ENCODE data around the gene NCF2. TPM values are rescaled to one million over a fixed set of nuclear protein-coding genes. Genes with fewer than 3 reads are reported as not detected.

Gene NCF2
- total and polyA plus RNA-seq, 7 donors: 0.51 to 4.3 (median 2.3) TPM

GRCh38 chr1:183585038-183585437, 5.2 kb downstream of the NCF2 start:
- ATAC-seq: no peak
- intact Hi-C loops (cut with DNase I): no loop called here

GRCh38 chr1:183584147-183584546, 6.1 kb downstream of the NCF2 start:
- 70 to 80% (median 72%) methylated on average over 5 of the region's 5 CpGs for WGBS, 3 donors

More at GRCh38 chr1:183585038-183585437, 5.2 kb downstream of the NCF2 start:
- Histone ChIP-seq H3K9me3 (no peaks in the 10 kb centered on the region), H3K27me3 (ENCODE audit: insufficient read depth in 3 of 3, low read length in 2 of 3) (no peaks in the 10 kb centered on the region), H3K27ac (no peak overlapping the region), H3K4me1 (no peaks in the 10 kb centered on the region), H3K36me3 (ENCODE audit: insufficient read depth in 1 of 2, low read depth in 1 of 2) (no peaks in the 10 kb centered on the region), H3K4me3 (no peak overlapping the region)
- no peak for TF ChIP-seq CTCF (IDR thresholded peaks at IDR 0.05)
- 75 to 82% (median 82%) methylated on average over 6 of the region's 6 CpGs for WGBS, 3 donors
- DNase-seq: no peak

GRCh38 chr1:183583466-183583865, 6.8 kb downstream of the NCF2 start:
- H3K27me3 ChIP-seq (ENCODE audit: insufficient read depth in 3 of 3, low read length in 2 of 3): no peaks in the 10 kb centered on the region
- H3K9me3 ChIP-seq: no peaks in the 10 kb centered on the region
- ATAC-seq: no peak
- H3K36me3 ChIP-seq (ENCODE audit: insufficient read depth in 1 of 2, low read depth in 1 of 2): no peaks in the 10 kb centered on the region
- no peak overlapping the region for H3K27ac ChIP-seq
- H3K4me3 ChIP-seq: no peak overlapping the region
- DNase-seq: no peak
- 83% methylated on average over 6 of the region's 6 CpGs for WGBS, 3 donors
- no peak for TF ChIP-seq CTCF (IDR thresholded peaks at IDR 0.05)
- intact Hi-C loops (cut with DNase I): no loop called here
- H3K4me1 ChIP-seq: no peaks in the 10 kb centered on the region

More at GRCh38 chr1:183584147-183584546, 6.1 kb downstream of the NCF2 start:
- no peaks in the 10 kb centered on the region for H3K27me3 ChIP-seq (ENCODE audit: insufficient read depth in 3 of 3, low read length in 2 of 3)
- DNase-seq (no peak), ATAC-seq (no peak)
- H3K27ac ChIP-seq: no peak overlapping the region
- TF ChIP-seq CTCF (IDR thresholded peaks at IDR 0.05): no peak
- H3K4me1 ChIP-seq: no peaks in the 10 kb centered on the region
- intact Hi-C loops (cut with DNase I): no loop called here
- H3K9me3 ChIP-seq: no peaks in the 10 kb centered on the region
- no peaks in the 10 kb centered on the region for H3K36me3 ChIP-seq (ENCODE audit: insufficient read depth in 1 of 2, low read depth in 1 of 2)
- H3K4me3 ChIP-seq: no peak overlapping the region

GRCh38 chr1:183582021-183582713, 8.1 kb downstream of the NCF2 start:
- H3K27ac ChIP-seq: no peak overlapping the region
- TF ChIP-seq CTCF (IDR thresholded peaks at IDR 0.05): no peak
- intact Hi-C loops (cut with DNase I): no loop called here
- 84 to 87% (median 86%) methylated on average over 12 of the region's 12 CpGs for WGBS, 3 donors
- H3K9me3 ChIP-seq: no peaks in the 10 kb centered on the region
- DNase-seq (no peak), ATAC-seq (no peak)
- no peaks in the 10 kb centered on the region for H3K27me3 ChIP-seq (ENCODE audit: insufficient read depth in 3 of 3, low read length in 2 of 3)
- no peaks in the 10 kb centered on the region for H3K4me1 ChIP-seq
- no peaks in the 10 kb centered on the region for H3K36me3 ChIP-seq (ENCODE audit: insufficient read depth in 1 of 2, low read depth in 1 of 2)
- no peak overlapping the region for H3K4me3 ChIP-seq

- Histone ChIP-seq H3K4me1 (no peaks in the 10 kb centered on the region), H3K36me3 (ENCODE audit: insufficient read depth in 1 of 2, low read depth in 1 of 2) (no peaks in the 10 kb centered on the region), H3K4me3 (no peak overlapping the region), H3K27ac (peak overlapping the region; percentile 41), H3K27me3 (ENCODE audit: insufficient read depth in 3 of 3, low read length in 2 of 3) (no peaks in the 10 kb centered on the region), H3K9me3 (no peaks in the 10 kb centered on the region)
- intact Hi-C loops (cut with DNase I): no loop called here
- WGBS, 3 donors: 19 to 22% (median 21%) methylated on average over 8 of the region's 8 CpGs
- TF ChIP-seq CTCF (IDR thresholded peaks at IDR 0.05): no peak
- no peak for DNase-seq
- ATAC-seq: peak in 3 of 4 donors; percentile 28 to 57 (median 47)
Observed at GRCh38 chr1:183580281-183580682, 10.0 kb downstream of the NCF2 start.

Data from psoas muscle (tissue), 8 donors.